IPS DF 19.7 (cell line): ENCODE results near the gene EOLA2.
"Not testable (repeated sequence)": the region's sequence is repeated elsewhere in the genome, so short reads cannot be mapped to it uniquely, and the experiment has no call there.

ENCODE experiments used
- DNase-seq: peaks from one replicate; pipeline ENCODE4 v3.0.0-alpha.2; 2013; ENCODE audit warnings: low read depth, low spot score

The EOLA2 gene

DNA sequence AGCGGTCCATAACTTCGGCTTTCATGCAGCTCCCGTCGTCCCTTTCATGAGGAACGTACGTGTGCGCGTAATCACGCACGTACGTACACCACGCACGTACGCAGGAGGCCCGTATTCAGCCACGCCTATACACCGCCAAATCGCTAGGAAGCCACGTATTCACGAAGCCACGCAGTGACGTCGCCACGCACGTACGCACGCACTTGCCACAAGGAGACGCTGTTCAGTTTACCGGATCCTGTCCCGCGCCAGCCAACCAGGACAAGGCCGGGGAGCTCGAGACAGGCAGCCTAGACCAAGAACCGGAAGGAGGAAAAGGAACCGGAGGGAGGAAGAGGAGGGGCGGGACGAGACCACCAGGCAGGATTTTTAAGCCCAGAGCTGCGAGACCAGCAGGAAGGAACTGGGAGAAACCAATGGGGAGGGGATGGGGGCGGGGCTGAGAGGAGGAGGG lies at the start of gene EOLA2:
Gene EOLA2 (minus strand): TSS at position 65 of the 454 bp plus-strand sequence. CDS start 4,617 bp downstream, outside the sequence.
- DNase-seq: peak; percentile 86

DNA sequence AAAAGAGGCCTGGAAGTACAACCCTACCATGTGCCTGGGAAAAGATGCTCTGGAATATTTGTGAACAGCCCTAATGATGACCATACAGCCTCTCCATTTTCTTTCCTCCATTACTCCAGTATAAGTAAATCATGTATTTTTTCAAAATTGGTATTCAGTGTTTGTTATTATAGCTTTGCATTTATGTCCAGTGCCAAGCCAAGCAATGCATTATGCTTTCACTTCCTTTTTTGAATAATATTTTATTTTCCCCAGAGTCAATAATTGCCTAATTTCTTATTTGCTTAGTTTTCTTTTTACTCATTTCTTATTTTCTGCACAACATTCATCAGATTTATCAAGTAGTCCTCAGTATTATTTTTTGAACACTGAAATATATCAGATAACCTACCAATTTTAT lies 49.3 kb upstream of the EOLA2 start:
- DNase-seq: no peak

DNA sequence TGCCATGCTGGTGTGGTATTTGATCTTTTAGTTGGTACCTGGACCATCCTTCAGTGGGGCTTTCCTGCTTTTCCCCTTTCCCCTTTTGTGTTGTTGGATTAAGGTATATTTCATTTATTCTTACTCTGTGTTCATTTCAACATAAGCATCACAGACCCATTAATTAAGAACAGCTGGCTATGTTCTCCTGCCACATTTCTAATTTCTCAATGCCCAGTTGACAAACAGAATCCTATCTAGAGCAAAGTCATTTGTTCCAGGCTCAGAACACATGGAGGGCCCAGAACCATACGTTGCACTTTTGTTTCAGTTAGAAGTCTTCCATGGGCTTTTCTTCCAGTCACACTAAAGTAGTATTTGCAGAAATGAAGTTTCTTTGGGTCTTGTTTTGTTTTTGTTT lies 46.1 kb upstream of the EOLA2 start:
- no peak for DNase-seq

DNA sequence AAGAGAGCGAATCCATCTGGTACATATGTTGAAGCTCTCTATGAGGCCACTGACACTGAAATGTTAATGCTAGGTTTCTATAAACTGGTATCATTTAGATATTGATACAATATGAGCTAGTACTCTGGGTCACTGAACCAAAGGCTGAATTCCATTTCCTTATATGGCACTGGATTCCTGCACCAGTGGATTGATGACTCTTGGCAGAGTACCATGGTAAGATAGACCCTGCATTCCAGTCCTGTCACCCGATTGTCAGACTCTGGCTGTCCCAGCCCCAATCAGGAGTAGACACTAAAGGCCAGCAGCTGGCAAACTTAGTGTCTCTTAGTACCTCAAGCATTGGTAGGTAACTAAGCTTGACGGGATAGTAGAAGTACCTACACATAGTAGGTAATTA lies 44.0 kb upstream of the EOLA2 start:
- no peak for DNase-seq

DNA sequence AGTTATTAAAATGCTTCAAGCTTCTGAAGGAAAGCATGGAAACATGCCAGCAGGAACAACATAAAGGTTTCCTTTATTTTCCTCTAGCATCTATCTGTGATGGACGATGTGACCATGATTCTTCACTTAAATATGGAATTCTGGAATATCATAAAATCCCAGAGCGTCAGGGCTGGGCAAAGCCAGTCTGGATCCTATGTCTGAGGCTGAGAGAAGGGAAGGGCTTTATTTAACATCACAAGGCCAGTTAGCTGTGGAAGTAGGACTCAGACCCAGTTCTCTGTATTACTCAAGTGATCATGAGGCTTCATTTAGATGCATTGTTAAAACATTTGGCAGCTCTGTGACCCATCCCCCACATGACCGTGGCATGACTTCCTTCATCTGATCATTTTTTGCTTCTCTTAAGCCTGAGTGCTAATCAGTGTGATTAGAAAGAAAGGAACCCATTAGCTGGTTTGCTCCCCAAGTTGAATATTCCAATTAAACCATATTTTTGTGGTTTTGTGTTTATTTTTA lies 40.9 kb upstream of the EOLA2 start:
- no peak for DNase-seq

DNA sequence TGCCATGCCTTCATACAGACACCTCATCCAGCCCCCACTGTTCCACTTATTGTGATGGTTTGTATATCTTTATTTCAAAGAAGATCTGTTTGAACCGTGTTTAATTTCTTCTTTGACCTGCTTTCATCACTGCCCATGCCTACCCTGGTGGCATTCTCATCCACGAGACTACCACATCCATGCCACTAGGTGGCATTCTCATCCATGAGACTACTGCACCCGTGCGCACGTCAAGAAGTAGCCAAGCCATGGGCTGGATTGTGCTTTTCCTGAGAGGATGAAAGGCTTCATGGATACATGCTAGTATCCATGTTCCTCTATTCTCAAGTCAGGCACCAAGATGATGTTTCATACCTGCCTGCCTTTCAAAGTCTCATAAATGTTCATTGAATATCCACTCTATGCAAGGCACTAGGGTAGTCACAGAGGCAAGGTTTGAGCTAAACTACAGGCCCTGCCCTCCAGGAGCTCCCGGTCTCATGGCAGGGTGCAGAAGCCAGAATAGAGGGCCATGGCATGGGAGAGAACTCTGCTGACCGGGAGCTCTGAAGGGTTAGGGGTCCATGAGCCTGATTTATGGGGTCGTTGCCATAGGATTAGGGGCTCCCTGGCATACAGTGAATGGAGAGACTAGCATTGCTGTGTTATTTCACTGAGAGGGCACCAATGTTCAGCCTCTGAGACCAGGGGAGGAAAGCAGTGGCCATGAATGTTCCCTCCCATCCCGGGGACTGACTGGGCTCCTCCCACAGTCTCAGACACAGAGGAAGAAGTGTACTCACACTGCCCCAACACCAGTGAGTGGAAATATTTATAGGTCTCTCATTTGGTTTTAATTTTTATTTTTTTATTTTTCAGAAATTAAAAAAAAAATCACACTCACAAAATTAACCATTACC lies 24.8 kb upstream of the EOLA2 start:
- no peak for DNase-seq

DNA sequence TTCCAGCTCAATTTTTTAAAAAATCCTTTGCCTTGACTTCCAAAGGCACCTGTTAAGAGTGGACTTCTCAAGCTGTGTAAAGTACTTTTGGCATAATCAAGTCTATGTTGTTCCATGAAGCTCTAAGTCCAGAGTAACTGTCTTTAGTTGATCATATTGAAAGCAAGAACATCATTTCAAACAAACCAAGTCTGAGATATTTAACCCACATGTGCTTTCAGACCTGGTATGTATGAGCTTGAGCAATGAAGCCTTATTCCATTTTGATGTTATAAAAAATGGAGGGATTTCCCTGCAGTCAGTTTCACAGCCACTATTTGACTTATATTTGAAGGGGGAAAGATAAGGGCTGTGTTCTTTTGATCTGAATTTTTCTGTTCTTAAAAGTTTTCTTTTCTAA lies 23.7 kb upstream of the EOLA2 start:
- no peak for DNase-seq

DNA sequence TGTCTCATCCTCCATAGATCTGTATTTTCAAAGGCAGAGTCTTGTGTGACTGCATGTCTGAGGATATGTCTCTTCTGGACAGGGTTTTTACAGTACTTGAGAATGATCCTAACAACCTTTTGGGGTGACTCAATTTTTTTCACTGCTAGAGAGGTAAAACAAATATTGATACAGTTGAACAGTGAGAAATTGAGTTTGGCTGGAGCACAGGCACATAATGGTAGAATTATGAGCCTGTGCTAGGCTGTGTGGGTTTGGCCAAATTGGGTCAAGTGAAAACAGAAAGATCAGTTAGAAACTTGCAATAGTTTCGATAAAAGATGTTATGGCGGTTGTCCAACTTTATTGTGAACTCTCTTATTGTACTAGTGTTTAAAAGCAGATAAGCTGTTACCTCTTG lies 23.3 kb upstream of the EOLA2 start:
- DNase-seq: no peak

DNA sequence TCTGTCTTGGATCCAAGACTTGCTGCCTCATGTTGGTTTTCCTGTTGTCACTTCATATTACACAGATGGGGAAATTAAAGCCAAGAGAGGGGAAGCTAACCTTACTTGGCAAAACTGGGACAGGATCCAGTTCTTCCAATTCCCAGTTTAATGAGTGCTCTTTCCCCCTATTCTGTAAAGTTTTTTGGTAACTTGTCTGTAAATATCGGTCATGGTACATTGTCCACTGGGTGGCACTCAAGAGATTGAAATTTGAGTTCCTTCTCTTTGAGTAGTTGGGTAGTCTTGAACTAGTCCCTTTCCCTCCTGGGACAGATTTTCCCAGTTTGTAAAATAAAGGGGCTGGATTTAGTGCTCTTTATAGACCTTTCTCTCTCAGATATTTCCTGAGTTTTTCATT lies 12.4 kb upstream of the EOLA2 start:
- no peak for DNase-seq

DNA sequence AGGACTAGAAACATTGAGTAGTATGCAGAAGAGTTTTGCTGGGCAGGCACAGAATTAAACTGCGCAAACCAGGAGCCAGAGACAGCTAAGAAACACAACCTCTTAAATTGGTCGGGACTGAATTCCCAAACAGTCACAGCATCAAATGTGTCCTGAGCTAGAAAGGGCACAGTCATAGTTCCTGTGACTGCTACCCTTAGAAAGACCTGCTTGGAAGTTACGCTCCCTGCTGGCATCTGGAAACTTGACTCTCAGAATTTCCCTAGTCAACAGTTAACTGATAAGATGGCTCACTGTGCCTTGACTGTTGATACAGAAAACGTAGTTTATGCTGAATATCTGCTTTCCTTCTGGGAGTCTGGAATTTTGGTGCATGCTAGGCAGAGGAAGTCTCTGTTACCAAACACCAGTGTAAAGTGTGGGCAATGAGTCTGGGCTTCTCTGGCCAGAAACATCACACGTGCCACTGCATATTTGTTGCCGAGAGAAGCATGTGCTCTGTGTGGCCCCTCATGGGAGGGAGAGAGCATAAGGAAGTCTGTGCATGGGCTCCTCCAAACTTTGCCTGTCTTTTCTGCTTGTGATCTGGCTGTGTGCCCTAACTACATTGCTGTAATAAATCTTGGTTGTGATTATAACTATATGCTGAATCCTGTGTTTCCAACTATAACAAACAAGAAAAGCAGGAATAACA lies 11.6 kb upstream of the EOLA2 start:
- DNase-seq: no peak

DNA sequence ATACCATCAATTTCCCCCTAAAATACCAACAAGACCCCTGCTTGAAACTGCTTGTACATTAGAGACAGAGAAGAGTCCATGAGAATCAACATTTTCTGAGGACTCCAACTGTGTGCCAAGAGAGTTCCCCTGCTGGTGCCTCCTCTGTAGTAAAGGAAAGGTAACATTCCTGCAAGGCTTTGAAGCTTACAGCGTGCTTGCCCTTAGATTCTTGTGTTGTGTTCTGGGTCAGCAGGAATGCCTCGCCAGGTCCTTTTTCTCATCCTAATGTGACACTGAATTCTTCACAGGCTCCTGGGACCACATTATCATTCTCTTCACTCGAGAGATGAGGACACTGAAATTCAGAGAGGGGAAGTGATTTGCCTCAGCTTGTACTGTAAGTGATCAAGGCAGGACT lies 9.7 kb upstream of the EOLA2 start:
- no peak for DNase-seq

DNA sequence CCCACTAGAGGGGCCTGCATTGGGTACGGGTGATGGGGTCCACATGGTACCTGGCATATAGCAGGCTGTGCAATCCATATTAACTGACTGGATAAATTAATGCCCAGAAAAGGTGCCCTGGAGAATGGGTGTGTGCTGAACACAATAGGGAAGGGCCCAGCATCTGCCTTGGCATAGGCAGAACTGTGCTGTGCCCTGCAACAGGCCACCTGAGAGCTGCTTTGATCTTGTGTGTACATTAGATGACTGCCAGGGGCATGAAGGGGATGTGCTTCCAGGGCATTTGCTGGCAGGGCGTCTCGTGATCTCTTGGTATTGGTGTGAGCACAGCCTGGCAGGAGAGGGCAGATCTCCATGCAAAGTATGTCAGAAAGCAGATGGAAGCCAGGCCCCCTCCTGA lies 8.6 kb upstream of the EOLA2 start:
- not testable (repeated sequence) for DNase-seq

DNA sequence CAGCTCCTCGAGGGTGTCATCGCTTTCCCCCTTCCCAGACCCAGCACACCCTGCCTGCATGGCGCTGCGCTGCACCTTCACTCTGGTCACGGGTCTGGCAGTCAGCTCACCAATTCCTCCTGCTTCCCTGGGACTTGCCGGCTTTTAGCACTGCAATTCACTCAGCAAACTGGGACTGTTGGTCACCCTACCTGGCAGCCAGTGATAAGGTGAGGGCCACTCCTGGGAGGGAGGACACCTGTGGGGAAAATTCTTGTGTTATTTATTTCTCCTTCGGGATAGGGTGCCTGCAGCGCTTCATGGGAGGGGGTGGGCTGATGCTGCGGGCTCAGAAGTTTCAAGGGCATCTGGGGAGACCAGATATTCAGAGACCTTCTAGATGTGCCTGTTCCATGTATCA lies 7.5 kb upstream of the EOLA2 start:
- DNase-seq: not testable (repeated sequence)

DNA sequence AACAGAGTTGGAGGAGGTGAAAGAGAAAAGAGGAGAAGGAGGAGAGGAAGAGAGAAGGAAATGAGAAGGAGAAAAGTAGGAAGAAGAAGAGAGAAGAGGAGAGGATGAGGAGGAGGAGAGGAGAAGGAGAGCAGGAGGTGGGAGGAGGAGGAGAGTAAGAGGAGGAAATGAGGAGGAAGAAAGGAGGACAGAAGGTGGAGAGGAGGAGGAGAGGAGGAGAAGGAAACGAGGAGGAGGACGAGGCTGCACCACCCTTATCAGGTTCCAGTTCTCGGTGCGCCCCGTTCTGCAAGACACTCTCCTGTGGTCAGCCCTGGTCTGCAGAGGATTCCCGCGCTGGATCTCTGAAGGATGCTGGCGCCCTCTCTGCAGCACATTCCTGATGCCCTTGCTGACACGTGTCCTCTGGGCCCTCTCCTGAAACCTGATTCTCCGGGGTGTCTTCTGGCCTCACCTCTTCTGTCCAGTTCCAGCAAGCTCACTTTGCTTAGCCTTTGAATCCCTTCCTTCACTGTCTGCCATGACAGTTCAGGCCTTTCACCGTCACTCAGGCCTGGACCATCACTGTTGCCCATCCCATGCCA lies 6.9 kb upstream of the EOLA2 start:
- DNase-seq: not testable (repeated sequence)

DNA sequence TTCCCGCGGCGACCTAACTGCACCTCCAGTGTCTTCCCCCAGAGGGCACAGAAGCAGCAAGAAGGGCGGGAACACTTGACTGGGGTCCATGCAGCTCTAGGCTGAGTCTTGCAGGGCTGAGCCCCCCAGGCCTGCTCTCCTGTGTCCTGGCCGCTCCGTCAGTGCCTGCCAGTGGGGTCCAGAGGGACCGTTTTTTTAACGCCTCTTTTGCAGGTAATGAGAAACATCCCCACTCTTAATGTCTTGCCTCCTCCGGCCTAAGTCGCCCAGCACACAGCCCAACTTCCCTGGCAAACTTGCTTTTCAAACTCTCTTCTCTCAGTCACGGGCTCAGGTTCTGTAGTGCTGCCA lies 2.4 kb upstream of the EOLA2 start:
- not testable (repeated sequence) for DNase-seq

DNA sequence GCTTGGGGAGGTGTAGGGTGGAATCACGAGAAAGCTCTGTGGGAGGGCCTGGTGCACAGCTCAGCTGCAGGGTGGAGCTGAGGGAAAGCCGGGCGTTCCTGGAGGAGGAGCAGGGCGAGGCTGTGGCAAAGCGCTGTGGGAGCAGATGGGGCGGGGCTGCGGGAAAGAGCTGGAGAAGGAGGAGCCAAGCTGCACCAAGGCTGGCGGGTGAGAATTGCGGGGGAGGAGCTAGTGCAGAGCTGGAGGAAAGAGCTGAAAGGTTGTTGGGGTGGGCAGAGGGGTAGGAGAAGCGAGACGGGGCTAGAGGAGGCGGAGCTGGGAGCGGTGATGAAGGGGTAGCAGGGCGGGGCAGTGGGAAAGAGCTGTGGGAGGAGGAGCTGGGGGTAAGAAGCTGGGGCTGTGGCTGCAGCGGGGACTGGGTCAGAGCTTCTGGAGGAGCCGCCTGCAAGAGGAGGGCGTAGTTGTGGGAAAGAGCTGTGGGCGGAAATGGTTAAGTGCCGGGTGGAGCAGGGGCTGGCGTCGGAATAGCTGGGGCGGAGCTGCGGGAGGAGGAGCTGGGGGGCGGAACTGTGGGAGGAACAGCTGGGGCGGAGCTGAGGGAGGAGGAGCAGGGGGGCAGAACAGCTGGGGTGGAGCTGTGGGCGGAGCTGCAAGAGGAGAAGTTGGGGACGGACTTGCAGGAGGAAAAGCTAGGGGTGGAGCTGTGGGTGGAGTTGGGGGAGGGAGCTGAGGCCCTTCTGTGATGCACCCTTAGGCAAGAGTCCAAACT lies 1.8 kb upstream of the EOLA2 start:
- DNase-seq: peak; percentile 76

DNA sequence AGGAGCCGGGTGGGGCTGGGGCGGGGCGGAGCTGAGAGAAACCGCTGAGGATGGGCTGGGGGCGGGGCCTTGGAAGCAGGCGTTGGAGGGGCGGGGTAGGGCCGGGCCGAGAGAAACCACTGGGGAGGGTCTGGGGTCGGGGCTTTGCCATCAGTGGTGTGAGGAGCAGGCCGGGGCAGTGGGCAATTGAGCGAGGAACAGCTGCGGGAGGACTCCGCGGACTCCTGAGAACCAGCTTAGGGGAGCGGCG lies 1.3 kb upstream of the EOLA2 start:
- no peak for DNase-seq

DNA sequence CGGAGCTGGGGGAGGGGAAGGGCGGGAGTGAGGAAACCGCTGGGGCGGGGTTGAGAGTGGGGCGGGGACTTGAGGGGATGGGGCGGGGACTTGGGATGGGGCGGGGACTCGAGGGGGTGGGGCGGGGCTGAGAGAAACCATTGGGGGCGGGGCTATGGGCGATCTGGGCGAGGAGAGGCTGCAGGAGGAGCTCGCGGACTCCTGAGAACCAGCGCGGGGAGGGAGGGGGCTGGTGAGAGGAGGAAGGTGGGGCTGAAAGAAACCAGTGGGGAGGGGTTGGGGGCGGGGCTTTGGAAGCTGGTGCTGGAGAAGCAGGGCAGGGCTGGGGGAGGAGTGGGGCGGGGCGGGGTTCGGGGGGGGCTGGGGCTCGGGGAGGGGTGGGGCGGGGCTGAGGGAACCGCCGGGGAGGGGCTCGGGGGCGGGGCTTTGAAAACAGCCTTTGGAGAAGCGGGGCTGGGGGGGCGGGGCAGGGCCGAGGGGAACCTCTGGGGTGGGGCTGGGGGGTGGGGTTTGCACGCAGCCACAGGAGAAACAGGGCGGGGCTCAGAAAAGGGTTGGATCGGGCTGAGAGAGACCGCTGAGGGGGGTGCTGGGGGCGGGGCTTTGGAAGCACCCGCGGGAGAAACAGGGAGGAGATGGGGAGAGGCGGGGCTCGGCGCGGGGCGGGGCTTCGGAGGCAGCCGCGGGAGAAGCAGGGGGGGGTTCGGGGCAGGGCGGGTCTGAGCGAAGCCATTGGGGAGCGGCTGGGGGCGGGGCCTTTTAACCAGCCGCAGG lies 777 bp upstream of the EOLA2 start:
- DNase-seq: no peak

DNA sequence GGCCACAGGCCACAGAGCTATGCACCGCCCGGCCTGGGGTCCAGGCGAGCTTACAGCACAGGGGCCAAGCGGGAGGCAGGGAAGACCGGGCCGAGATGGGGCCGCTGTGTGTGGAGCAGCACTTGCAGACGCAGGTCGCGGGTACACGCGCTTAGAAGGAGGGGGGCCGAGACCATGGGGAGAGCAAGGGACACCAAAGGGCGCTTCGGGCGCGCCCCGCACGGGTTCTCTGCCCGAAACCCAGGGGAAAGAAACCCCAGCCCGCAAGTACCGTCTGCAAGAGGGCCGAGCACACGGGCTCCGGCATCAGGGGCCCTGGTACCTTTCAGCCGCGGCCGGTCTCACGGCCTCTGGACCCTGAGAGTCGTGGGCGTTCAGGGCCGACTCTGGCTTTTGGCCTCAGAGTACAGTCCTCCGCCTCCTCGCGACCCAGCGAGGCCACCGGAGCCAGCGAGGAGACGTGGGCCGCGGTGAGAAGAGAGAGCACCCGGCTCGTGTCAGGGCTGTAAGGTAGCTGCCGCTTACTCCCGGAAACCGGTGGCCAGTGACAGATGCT lies 342 bp downstream of the EOLA2 start:
- no peak for DNase-seq

DNA sequence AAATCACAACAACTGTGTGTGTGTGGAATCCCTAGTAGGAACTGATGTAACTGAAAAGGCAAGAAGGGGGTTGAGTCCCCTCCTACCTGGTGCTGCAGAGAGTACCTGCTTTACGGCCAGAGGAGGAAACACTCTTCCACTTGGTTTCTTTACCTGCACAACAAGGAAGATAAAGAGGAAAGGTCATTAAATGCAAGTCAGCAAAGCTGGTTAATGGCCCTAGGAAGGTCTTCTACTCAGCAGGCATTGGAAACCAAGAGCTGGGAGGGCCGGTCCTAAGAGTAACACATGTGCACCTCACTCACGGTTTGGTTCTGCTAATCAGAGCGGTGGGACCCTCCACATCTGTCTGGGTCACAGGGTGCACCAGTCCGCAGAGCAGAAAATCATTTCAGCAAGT lies 963 bp downstream of the EOLA2 start:
- DNase-seq: not testable (repeated sequence)

DNA sequence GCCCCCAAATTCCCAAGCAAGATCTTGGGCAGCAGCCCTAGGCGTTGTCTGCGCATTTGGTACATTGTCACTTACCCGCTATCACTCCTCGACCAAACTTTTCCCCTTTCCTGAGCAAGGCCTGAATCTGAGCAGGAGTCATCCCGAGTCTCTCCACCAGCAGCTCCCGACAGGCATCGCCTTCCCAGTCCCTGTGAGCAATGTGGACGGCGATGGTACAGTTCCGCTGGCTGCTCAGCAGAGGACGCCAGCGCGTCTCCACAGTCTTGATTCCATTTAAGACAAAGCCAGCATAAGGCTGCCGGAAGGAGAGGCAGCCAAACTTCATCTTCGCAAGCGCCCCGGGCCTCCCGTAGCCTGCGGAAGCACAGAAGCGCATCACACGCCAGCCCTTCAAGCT lies 4.7 kb downstream of the EOLA2 start:
- DNase-seq: not testable (repeated sequence)
